Measurements from ENCODE around the gene ZNF354B.

DNA sequence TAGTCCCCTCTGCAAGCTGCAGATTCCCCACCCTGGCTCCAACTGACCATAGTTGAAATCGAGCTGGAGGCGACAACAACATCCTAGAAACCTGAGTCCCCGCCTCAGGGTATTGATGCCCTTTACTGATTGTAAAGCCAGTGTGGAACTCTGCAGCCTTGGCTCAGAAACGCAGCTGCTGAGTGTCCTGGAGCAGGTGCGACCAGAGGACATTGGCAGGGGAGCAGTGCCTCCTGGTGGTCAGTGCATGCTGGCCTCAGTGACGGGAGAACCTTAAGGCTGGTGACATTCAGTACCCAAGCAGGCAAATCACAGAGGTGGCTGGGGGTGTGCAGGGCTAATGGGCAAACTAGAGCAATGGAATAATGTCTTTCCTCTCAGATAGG is 20.4 kb upstream of the ZNF354B start:
- no peak for TF ChIP-seq EZH2 (IDR thresholded peaks at IDR 0.05; ENCODE audit: borderline replicate concordance, insufficient read depth, low read length, poor library complexity, severe bottlenecking)
- TF ChIP-seq RAD21 (conservative IDR thresholded peaks at IDR 0.05) = no peak
- TF ChIP-seq EP300 (conservative IDR thresholded peaks at IDR 0.05; ENCODE audit: poor library complexity, severe bottlenecking) = no peak
- TF ChIP-seq CTCF (IDR thresholded peaks at IDR 0.05; ENCODE audit: poor library complexity, severe bottlenecking) = no peak
- no peak for TF ChIP-seq MXI1 (conservative IDR thresholded peaks at IDR 0.05; ENCODE audit: poor library complexity, severe bottlenecking)
- no peak for TF ChIP-seq TAF1 (IDR thresholded peaks at IDR 0.05; ENCODE audit: low read depth)
- no peak for TF ChIP-seq POLR2AphosphoS5 (IDR thresholded peaks at IDR 0.05)

Measured in neural cell (in vitro differentiated cells).